Stomach smooth muscle (tissue), 2 donors: Measurements from ENCODE around the gene TMEM120B.
A peak's percentile ranks its signal among the peaks of the same experiment; 100 is the strongest.
"Not testable (repeated sequence)": the region's sequence is repeated elsewhere in the genome, so short reads cannot be mapped to it uniquely, and the experiment has no call there.

Experiments used
- H3K27ac ChIP-seq: one replicate; pipeline ENCODE4 v1.7.0; 2013; ENCODE audit warnings: mild to moderate bottlenecking, low read length, inconsistent platforms
- H3K27me3 ChIP-seq, 2 donors: one replicate each; pipeline ENCODE4 v1.7.0; 2013; ENCODE audit warnings: low read length in 2 of 2; ENCODE audit not compliant: insufficient read depth in 2 of 2, control insufficient read depth in 1 of 2
- H3K36me3 ChIP-seq, 2 donors: one replicate each; pipeline ENCODE4 v1.7.0; 2013; ENCODE audit warnings: low read length in 2 of 2; ENCODE audit not compliant: control insufficient read depth in 2 of 2, insufficient read depth in 2 of 2
- H3K4me1 ChIP-seq: one replicate; pipeline ENCODE4 v1.7.0; 2013; ENCODE audit warnings: low read length; ENCODE audit not compliant: control insufficient read depth, insufficient read depth
- H3K4me3 ChIP-seq, 2 donors: one replicate each; pipeline ENCODE4 v1.7.0; 2013; ENCODE audit warnings: low read length in 2 of 2
- H3K9ac ChIP-seq, 2 donors: one replicate each; pipeline ENCODE4 v1.7.0; 2013; ENCODE audit warnings: low read length in 2 of 2, mild to moderate bottlenecking in 1 of 2
- H3K9me3 ChIP-seq, 2 donors: one replicate each; pipeline ENCODE4 v1.7.0; 2013; ENCODE audit warnings: low read length in 2 of 2; ENCODE audit not compliant: control insufficient read depth in 2 of 2
- donor health status: healthy.
- donor health status: Pancreatic carcinoma.

Gene TMEM120B

GRCh38 chr12:121709478-121709961 lies 3.0 kb upstream of the TMEM120B start:
- H3K27ac ChIP-seq = no peak overlapping the region
- H3K9ac ChIP-seq = no peak overlapping the region
- H3K9me3 ChIP-seq = no peaks in the 10 kb centered on the region
- no peaks in the 10 kb centered on the region for H3K27me3 ChIP-seq
- no peak overlapping the region for H3K4me3 ChIP-seq
- H3K36me3 ChIP-seq = no peaks in the 10 kb centered on the region
- H3K4me1 ChIP-seq = peaks cover 26% of the 10 kb centered on the region

GRCh38 chr12:121711361-121712189 lies 977 bp upstream of the TMEM120B start:
- H3K36me3 ChIP-seq = peaks cover 0 to 2% of the 10 kb centered on the region in 2 donors
- peak overlapping the region; percentile 87 to 89 for H3K9ac ChIP-seq
- peaks cover 26% of the 10 kb centered on the region for H3K4me1 ChIP-seq
- H3K9me3 ChIP-seq = no peaks in the 10 kb centered on the region
- H3K4me3 ChIP-seq = peak overlapping the region; percentile 94 to 96
- no peaks in the 10 kb centered on the region for H3K27me3 ChIP-seq
- H3K27ac ChIP-seq = peak overlapping the region; percentile 78

- Histone ChIP-seq H3K9me3 (no peaks in the 10 kb centered on the region), H3K9ac (peak overlapping the region; percentile 87 to 89), H3K36me3 (peaks cover 0 to 2% of the 10 kb centered on the region in 2 donors), H3K27me3 (no peaks in the 10 kb centered on the region), H3K4me1 (peaks cover 26% of the 10 kb centered on the region), H3K27ac (peak overlapping the region; percentile 78), H3K4me3 (peak overlapping the region; percentile 94 to 96)
Measured at GRCh38 chr12:121712190-121712460, 427 bp upstream of the TMEM120B start.

GRCh38 chr12:121713257-121713777 lies 765 bp downstream of the TMEM120B start:
- Histone ChIP-seq H3K4me3 (peak overlapping the region; percentile 70 to 94), H3K27me3 (no peaks in the 10 kb centered on the region), H3K9ac (peak overlapping the region; percentile 62 to 74), H3K4me1 (peaks cover 26% of the 10 kb centered on the region), H3K36me3 (peaks cover 0 to 2% of the 10 kb centered on the region in 2 donors), H3K9me3 (no peaks in the 10 kb centered on the region), H3K27ac (no peak overlapping the region)

- Histone ChIP-seq H3K27me3 (no peaks in the 10 kb centered on the region), H3K9ac (no peak overlapping the region), H3K27ac (no peak overlapping the region), H3K4me1 (peaks cover 26% of the 10 kb centered on the region), H3K9me3 (no peaks in the 10 kb centered on the region), H3K4me3 (peak overlapping the region; percentile 70 to 94), H3K36me3 (peaks cover 0 to 2% of the 10 kb centered on the region in 2 donors)
Measured at GRCh38 chr12:121713793-121714192, 1.2 kb downstream of the TMEM120B start.

- not testable (repeated sequence) for H3K9me3 ChIP-seq, H3K9ac ChIP-seq, H3K27ac ChIP-seq, H3K4me3 ChIP-seq, H3K27me3 ChIP-seq, H3K36me3 ChIP-seq
- peaks cover 26% of the 10 kb centered on the region for H3K4me1 ChIP-seq
Measured at GRCh38 chr12:121715055-121715454, 2.5 kb downstream of the TMEM120B start.

- Histone ChIP-seq H3K4me1 (peaks cover 26% of the 10 kb centered on the region), H3K9me3 (no peaks in the 10 kb centered on the region), H3K4me3 (no peak overlapping the region), H3K27me3 (no peaks in the 10 kb centered on the region), H3K27ac (no peak overlapping the region), H3K9ac (no peak overlapping the region), H3K36me3 (peaks cover 0 to 2% of the 10 kb centered on the region in 2 donors)
Measured at GRCh38 chr12:121715862-121716435, 3.4 kb downstream of the TMEM120B start.

GRCh38 chr12:121717041-121717699 lies 4.6 kb downstream of the TMEM120B start:
- H3K9me3 ChIP-seq = no peaks in the 10 kb centered on the region
- H3K4me3 ChIP-seq = no peak overlapping the region
- H3K27ac ChIP-seq = no peak overlapping the region
- peaks cover 16% of the 10 kb centered on the region for H3K4me1 ChIP-seq
- peak overlapping the region in 1 of 2 donors; percentile 36 for H3K9ac ChIP-seq
- H3K36me3 ChIP-seq = peaks cover 0 to 2% of the 10 kb centered on the region in 2 donors
- H3K27me3 ChIP-seq = no peaks in the 10 kb centered on the region

- H3K9ac ChIP-seq = no peak overlapping the region
- peaks cover 0 to 2% of the 10 kb centered on the region in 2 donors for H3K36me3 ChIP-seq
- peaks cover 6% of the 10 kb centered on the region for H3K4me1 ChIP-seq
- no peaks in the 10 kb centered on the region for H3K9me3 ChIP-seq
- H3K27me3 ChIP-seq = no peaks in the 10 kb centered on the region
- no peak overlapping the region for H3K4me3 ChIP-seq
- no peak overlapping the region for H3K27ac ChIP-seq
Measured at GRCh38 chr12:121718653-121719239, 6.2 kb downstream of the TMEM120B start.

- H3K36me3 ChIP-seq = peaks cover 0 to 2% of the 10 kb centered on the region in 2 donors
- H3K9ac ChIP-seq = no peak overlapping the region
- H3K4me3 ChIP-seq = no peak overlapping the region
- H3K9me3 ChIP-seq = no peaks in the 10 kb centered on the region
- no peak overlapping the region for H3K27ac ChIP-seq
- H3K4me1 ChIP-seq = no peaks in the 10 kb centered on the region
- no peaks in the 10 kb centered on the region for H3K27me3 ChIP-seq
Measured at GRCh38 chr12:121719926-121720414, 7.4 kb downstream of the TMEM120B start.
